ENCODE results near the gene TMX4.

DNA sequence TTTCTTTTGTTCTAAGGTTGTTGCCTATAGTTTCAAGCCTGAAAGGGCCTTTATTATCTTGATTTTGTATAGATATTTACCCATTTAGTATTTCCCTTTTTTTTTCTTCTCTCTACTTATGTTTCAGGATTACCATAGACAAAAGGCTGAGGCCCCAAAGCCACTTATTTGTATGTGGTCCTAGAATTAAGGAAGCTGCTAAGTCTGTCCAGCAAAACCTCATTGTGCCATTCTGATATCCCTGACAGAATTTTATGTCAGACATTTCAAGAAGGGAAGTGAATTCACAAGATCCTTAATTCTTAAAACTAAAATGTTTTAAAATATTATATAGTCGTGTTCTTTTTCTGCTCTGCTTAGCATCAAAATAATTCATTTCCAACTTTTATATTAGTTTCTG lies 86.2 kb downstream of the TMX4 start:
- TF ChIP-seq POLR2A (IDR thresholded peaks at IDR 0.05; ENCODE audit: low read depth, low read length), result no peak
- no peak for TF ChIP-seq POLR2AphosphoS5 (IDR thresholded peaks at IDR 0.05; ENCODE audit: low read depth, low read length)
